BE2C (cell line): ENCODE results near the gene KRT8.

Source experiments
- DNase-seq: peaks from one replicate; pipeline ENCODE4 v3.0.0-alpha.2; 2020
- H3K27me3 ChIP-seq: fragments of 250-450 bp; sonication (Bioruptor Pico); 2 replicates; pipeline ENCODE4 v1.5.1; 2020; ENCODE audit warnings: mild to moderate bottlenecking
- H3K36me3 ChIP-seq: fragments of 250-450 bp; sonication (Bioruptor Pico); 2 replicates; pipeline ENCODE4 v1.5.1; 2020; ENCODE audit warnings: mild to moderate bottlenecking
- H3K4me1 ChIP-seq: fragments of 250-450 bp; sonication (Bioruptor Pico); 2 replicates; pipeline ENCODE4 v1.5.1; 2020
- H3K4me3 ChIP-seq: 2 replicates; pipeline ENCODE4 v1.5.1; 2011; ENCODE audit warnings: low read depth, low read length
- H3K9me3 ChIP-seq: fragments of 250-450 bp; sonication (Bioruptor Pico); 2 replicates; pipeline ENCODE4 v1.5.1; 2020
- TF ChIP-seq, protein P1 (sequence below): IDR thresholded peaks from 2 replicates; pipeline ENCODE4 v1.5.1; 2012; ENCODE audit warnings: mild to moderate bottlenecking, low read depth, low read length

The KRT8 gene

GRCh38 chr12:52913431-52913821, 8.6 kb upstream of the KRT8 start:
- TF ChIP-seq, protein P1, sequence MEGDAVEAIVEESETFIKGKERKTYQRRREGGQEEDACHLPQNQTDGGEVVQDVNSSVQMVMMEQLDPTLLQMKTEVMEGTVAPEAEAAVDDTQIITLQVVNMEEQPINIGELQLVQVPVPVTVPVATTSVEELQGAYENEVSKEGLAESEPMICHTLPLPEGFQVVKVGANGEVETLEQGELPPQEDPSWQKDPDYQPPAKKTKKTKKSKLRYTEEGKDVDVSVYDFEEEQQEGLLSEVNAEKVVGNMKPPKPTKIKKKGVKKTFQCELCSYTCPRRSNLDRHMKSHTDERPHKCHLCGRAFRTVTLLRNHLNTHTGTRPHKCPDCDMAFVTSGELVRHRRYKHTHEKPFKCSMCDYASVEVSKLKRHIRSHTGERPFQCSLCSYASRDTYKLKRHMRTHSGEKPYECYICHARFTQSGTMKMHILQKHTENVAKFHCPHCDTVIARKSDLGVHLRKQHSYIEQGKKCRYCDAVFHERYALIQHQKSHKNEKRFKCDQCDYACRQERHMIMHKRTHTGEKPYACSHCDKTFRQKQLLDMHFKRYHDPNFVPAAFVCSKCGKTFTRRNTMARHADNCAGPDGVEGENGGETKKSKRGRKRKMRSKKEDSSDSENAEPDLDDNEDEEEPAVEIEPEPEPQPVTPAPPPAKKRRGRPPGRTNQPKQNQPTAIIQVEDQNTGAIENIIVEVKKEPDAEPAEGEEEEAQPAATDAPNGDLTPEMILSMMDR = no peak
- H3K9me3 ChIP-seq = no peaks in the 10 kb centered on the region
- no peaks in the 10 kb centered on the region for H3K27me3 ChIP-seq
- no peaks in the 10 kb centered on the region for H3K36me3 ChIP-seq
- no peak for DNase-seq
- H3K4me1 ChIP-seq = no peaks in the 10 kb centered on the region
- no peak overlapping the region for H3K4me3 ChIP-seq

- no peaks in the 10 kb centered on the region for H3K9me3 ChIP-seq
- H3K4me1 ChIP-seq = peaks cover under 1% of the 10 kb centered on the region
- H3K27me3 ChIP-seq = no peaks in the 10 kb centered on the region
- TF ChIP-seq, protein P1 = no peak
- DNase-seq = no peak
- no peak overlapping the region for H3K4me3 ChIP-seq
- H3K36me3 ChIP-seq = no peaks in the 10 kb centered on the region
Measured at GRCh38 chr12:52912711-52913430, 8.0 kb upstream of the KRT8 start.

DNA sequence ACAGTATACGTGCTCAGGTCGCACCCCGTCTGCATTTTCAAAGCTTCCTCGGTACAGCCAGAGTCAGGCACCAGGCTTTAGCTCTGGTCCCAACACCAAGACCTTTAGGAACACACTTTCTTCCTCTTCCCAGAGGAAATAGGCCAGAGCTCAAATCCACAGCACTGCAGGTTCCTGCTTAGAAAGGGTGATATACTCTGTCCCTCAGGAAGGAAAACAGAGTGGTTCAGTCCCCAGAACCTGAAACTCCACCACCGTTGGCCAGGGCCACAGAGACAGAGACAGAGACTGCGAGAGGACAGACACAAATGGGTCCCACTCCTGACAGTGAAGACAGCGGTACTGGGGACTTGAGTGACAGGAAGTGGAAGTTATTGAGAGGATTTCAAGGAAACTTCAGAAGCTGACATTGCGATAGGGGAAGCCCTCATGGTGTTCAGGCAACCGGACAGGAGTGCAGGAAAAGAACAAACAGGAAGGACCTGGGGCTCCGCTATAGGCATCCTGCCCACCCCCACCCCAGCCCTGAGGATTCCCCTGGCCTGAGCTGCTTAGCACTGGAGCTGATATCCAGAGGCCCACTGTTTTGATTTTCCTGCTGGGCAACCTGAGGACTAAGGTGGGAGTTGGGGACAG, 5.5 kb upstream of the KRT8 start:
- no peak overlapping the region for H3K4me3 ChIP-seq
- no peaks in the 10 kb centered on the region for H3K36me3 ChIP-seq
- TF ChIP-seq, protein P1 = no peak
- H3K27me3 ChIP-seq = no peaks in the 10 kb centered on the region
- H3K9me3 ChIP-seq = no peaks in the 10 kb centered on the region
- peaks cover 12% of the 10 kb centered on the region for H3K4me1 ChIP-seq
- DNase-seq = no peak

DNA sequence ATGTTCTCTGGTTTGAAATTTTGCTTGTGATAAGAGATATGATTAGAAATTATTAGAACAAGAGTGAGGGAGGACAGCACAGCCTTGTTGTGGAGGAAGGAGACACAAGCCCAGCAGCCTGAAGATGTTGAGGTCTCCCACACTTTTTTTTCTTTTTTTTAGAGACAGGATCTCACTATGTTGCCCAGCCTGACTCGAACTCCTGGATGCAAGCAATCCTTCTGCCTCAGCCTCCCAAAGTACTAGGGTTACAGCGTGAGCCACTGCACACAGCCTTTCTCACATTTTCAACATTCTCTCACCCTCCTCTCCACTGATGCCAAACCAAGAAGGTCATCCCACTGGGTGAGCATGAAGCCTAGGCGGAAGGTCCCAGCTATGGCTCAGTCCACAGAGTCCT, 4.9 kb upstream of the KRT8 start:
- Histone ChIP-seq H3K4me1 (peaks cover 12% of the 10 kb centered on the region), H3K9me3 (no peaks in the 10 kb centered on the region), H3K27me3 (no peaks in the 10 kb centered on the region), H3K4me3 (no peak overlapping the region), H3K36me3 (no peaks in the 10 kb centered on the region)
- DNase-seq = no peak
- TF ChIP-seq, protein P1 = no peak

- no peaks in the 10 kb centered on the region for H3K36me3 ChIP-seq
- no peaks in the 10 kb centered on the region for H3K27me3 ChIP-seq
- TF ChIP-seq, protein P1 = no peak
- no peak overlapping the region for H3K4me3 ChIP-seq
- no peaks in the 10 kb centered on the region for H3K9me3 ChIP-seq
- H3K4me1 ChIP-seq = peaks cover 12% of the 10 kb centered on the region
- no peak for DNase-seq
Measured at GRCh38 chr12:52909331-52909730, 4.5 kb upstream of the KRT8 start.
